Osteoblast (primary cell): ENCODE results near the gene DISP1. TPM values are rescaled to one million over a fixed set of nuclear protein-coding genes. Genes with fewer than 3 reads are reported as not detected.
A peak's percentile ranks its signal among the peaks of the same experiment; 100 is the strongest.

Experiments
- DNase-seq: peaks from one replicate; pipeline ENCODE4 v3.0.0; 2011; ENCODE audit warnings: low spot score, mixed read lengths; ENCODE audit not compliant: insufficient read length; ENCODE audit errors: missing footprints
- H2AFZ ChIP-seq: 2 replicates; pipeline ENCODE4 v1.6.0; 2011; ENCODE audit warnings: mild to moderate bottlenecking, low read length
- H3K27ac ChIP-seq: 2 replicates; pipeline ENCODE4 v1.5.1; 2011; ENCODE audit warnings: mild to moderate bottlenecking, low read depth, low read length, moderate library complexity
- H3K27me3 ChIP-seq: 2 replicates; pipeline ENCODE4 v1.6.0; 2012; ENCODE audit warnings: mild to moderate bottlenecking, control low read depth, inconsistent platforms, low read length, moderate library complexity; ENCODE audit not compliant: insufficient read depth
- H3K36me3 ChIP-seq: 2 replicates; pipeline ENCODE4 v1.5.1; 2011; ENCODE audit warnings: mild to moderate bottlenecking, low read length, control low read depth, moderate library complexity; ENCODE audit not compliant: insufficient read depth
- H3K4me1 ChIP-seq: 2 replicates; pipeline ENCODE4 v1.5.1; 2011; ENCODE audit warnings: mild to moderate bottlenecking, low read length, control low read depth, moderate library complexity; ENCODE audit not compliant: insufficient read depth
- H3K4me2 ChIP-seq: 2 replicates; pipeline ENCODE4 v1.6.0; 2011; ENCODE audit warnings: mild to moderate bottlenecking, low read length; ENCODE audit not compliant: insufficient read depth
- H3K4me3 ChIP-seq: fragments of 200-600 bp; sonication (generic); 3 replicates; pipeline ENCODE4 v1.5.1; 2012; ENCODE audit warnings: mild to moderate bottlenecking, low read length, inconsistent platforms; ENCODE audit not compliant: insufficient read depth
- H3K79me2 ChIP-seq: 2 replicates; pipeline ENCODE4 v1.6.0; 2012; ENCODE audit warnings: mild to moderate bottlenecking, low read length, control low read depth, inconsistent platforms; ENCODE audit not compliant: insufficient read depth
- H3K9me3 ChIP-seq: 2 replicates; pipeline ENCODE4 v1.5.1; 2011; ENCODE audit warnings: low read depth, low read length, control low read depth
- H4K20me1 ChIP-seq: 2 replicates; pipeline ENCODE4 v1.6.0; 2012; ENCODE audit warnings: mild to moderate bottlenecking, low read length, control low read depth; ENCODE audit not compliant: insufficient read depth
- CTCF ChIP-seq: IDR thresholded peaks from 2 replicates; pipeline ENCODE4 v1.5.1; 2011; ENCODE audit warnings: mild to moderate bottlenecking, low read depth, low read length, moderate library complexity; ENCODE audit errors: extremely low read depth
- total RNA-seq: library from RNA; depleted of rRNA; stranded (reverse); fragments of >200 nt; gene quantifications from 2 replicates; pipeline ENCODE4 v1.2.3, GENCODE V29; 2012

The DISP1 gene
- total RNA-seq, 1 donor: 4.3 TPM

GRCh38 chr1:222790115-222790514 is 24.7 kb upstream of the DISP1 start:
- H3K27me3 ChIP-seq: peaks cover 18% of the 10 kb centered on the region
- no peak overlapping the region for H3K4me2 ChIP-seq
- no peaks in the 10 kb centered on the region for H3K79me2 ChIP-seq
- no peak for TF ChIP-seq CTCF
- H2AFZ ChIP-seq: no peak overlapping the region
- H3K9me3 ChIP-seq: no peaks in the 10 kb centered on the region
- no peak overlapping the region for H3K4me3 ChIP-seq
- no peaks in the 10 kb centered on the region for H4K20me1 ChIP-seq
- H3K27ac ChIP-seq: no peak overlapping the region
- H3K4me1 ChIP-seq: no peaks in the 10 kb centered on the region
- H3K36me3 ChIP-seq: no peaks in the 10 kb centered on the region
- no peak for DNase-seq

GRCh38 chr1:222790520-222790919 is 24.3 kb upstream of the DISP1 start:
- Histone ChIP-seq H4K20me1 (no peaks in the 10 kb centered on the region), H3K36me3 (no peaks in the 10 kb centered on the region), H2AFZ (no peak overlapping the region), H3K79me2 (no peaks in the 10 kb centered on the region), H3K27ac (no peak overlapping the region), H3K4me1 (no peaks in the 10 kb centered on the region), H3K9me3 (no peaks in the 10 kb centered on the region), H3K4me3 (no peak overlapping the region), H3K4me2 (no peak overlapping the region), H3K27me3 (peaks cover 14% of the 10 kb centered on the region)
- DNase-seq: no peak
- TF ChIP-seq CTCF: no peak

GRCh38 chr1:222791006-222791710 is 23.7 kb upstream of the DISP1 start:
- no peak for TF ChIP-seq CTCF
- H3K36me3 ChIP-seq: no peaks in the 10 kb centered on the region
- no peaks in the 10 kb centered on the region for H3K9me3 ChIP-seq
- no peaks in the 10 kb centered on the region for H3K4me1 ChIP-seq
- DNase-seq: no peak
- peak overlapping the region; percentile 13 for H2AFZ ChIP-seq
- H3K4me3 ChIP-seq: no peak overlapping the region
- H4K20me1 ChIP-seq: no peaks in the 10 kb centered on the region
- peaks cover 13% of the 10 kb centered on the region for H3K27me3 ChIP-seq
- H3K79me2 ChIP-seq: no peaks in the 10 kb centered on the region
- H3K27ac ChIP-seq: no peak overlapping the region
- H3K4me2 ChIP-seq: no peak overlapping the region

- Histone ChIP-seq H3K9me3 (no peaks in the 10 kb centered on the region), H2AFZ (no peak overlapping the region), H3K27me3 (peaks cover 12% of the 10 kb centered on the region), H3K4me2 (no peak overlapping the region), H4K20me1 (no peaks in the 10 kb centered on the region), H3K27ac (no peak overlapping the region), H3K36me3 (no peaks in the 10 kb centered on the region), H3K4me1 (no peaks in the 10 kb centered on the region), H3K79me2 (no peaks in the 10 kb centered on the region), H3K4me3 (no peak overlapping the region)
- no peak for DNase-seq
- TF ChIP-seq CTCF: peak; percentile 55
These were observed 22.1 kb upstream of the DISP1 start for GRCh38 chr1:222792744-222793143.
